ENCODE results near the gene TMEM61.

Gene TMEM61

GRCh38 chr1:54986533-54986932 is 6.1 kb downstream of the TMEM61 start:
- TF ChIP-seq, protein P1, sequence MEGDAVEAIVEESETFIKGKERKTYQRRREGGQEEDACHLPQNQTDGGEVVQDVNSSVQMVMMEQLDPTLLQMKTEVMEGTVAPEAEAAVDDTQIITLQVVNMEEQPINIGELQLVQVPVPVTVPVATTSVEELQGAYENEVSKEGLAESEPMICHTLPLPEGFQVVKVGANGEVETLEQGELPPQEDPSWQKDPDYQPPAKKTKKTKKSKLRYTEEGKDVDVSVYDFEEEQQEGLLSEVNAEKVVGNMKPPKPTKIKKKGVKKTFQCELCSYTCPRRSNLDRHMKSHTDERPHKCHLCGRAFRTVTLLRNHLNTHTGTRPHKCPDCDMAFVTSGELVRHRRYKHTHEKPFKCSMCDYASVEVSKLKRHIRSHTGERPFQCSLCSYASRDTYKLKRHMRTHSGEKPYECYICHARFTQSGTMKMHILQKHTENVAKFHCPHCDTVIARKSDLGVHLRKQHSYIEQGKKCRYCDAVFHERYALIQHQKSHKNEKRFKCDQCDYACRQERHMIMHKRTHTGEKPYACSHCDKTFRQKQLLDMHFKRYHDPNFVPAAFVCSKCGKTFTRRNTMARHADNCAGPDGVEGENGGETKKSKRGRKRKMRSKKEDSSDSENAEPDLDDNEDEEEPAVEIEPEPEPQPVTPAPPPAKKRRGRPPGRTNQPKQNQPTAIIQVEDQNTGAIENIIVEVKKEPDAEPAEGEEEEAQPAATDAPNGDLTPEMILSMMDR (IDR thresholded peaks at IDR 0.05; ENCODE audit: insufficient read depth, low read length, poor library complexity, severe bottlenecking): no peak
- no peak overlapping the region for H3K4me3 ChIP-seq (replicated peaks; ENCODE audit: low read depth, low read length)
- no peaks in the 10 kb centered on the region; the same call in 1 of the 2 replicates for H3K27me3 ChIP-seq (replicated peaks; ENCODE audit: control insufficient read depth, insufficient read depth, low read length)
- H3K36me3 ChIP-seq (ENCODE audit: control insufficient read depth, insufficient read depth, low read length): no peaks in the 10 kb centered on the region
- DNase-seq (ENCODE audit: extremely low read depth, insufficient read length): no peak

GRCh38 chr1:54987427-54987826 is 7.0 kb downstream of the TMEM61 start:
- H3K4me3 ChIP-seq (replicated peaks; ENCODE audit: low read depth, low read length): no peak overlapping the region
- no peaks in the 10 kb centered on the region for H3K27me3 ChIP-seq (replicated peaks; ENCODE audit: control insufficient read depth, insufficient read depth, low read length)
- no peak for DNase-seq (ENCODE audit: extremely low read depth, insufficient read length)
- TF ChIP-seq, protein P1 (IDR thresholded peaks at IDR 0.05; ENCODE audit: insufficient read depth, low read length, poor library complexity, severe bottlenecking): no peak
- H3K36me3 ChIP-seq (ENCODE audit: control insufficient read depth, insufficient read depth, low read length): no peaks in the 10 kb centered on the region

GRCh38 chr1:54987919-54988705 is 7.7 kb downstream of the TMEM61 start:
- Histone ChIP-seq H3K27me3 (replicated peaks; ENCODE audit: control insufficient read depth, insufficient read depth, low read length) (no peaks in the 10 kb centered on the region), H3K36me3 (ENCODE audit: control insufficient read depth, insufficient read depth, low read length) (no peaks in the 10 kb centered on the region), H3K4me3 (replicated peaks; ENCODE audit: low read depth, low read length) (no peak overlapping the region)
- no peak for DNase-seq (ENCODE audit: extremely low read depth, insufficient read length)
- TF ChIP-seq, protein P1 (IDR thresholded peaks at IDR 0.05; ENCODE audit: insufficient read depth, low read length, poor library complexity, severe bottlenecking): no peak

DNA sequence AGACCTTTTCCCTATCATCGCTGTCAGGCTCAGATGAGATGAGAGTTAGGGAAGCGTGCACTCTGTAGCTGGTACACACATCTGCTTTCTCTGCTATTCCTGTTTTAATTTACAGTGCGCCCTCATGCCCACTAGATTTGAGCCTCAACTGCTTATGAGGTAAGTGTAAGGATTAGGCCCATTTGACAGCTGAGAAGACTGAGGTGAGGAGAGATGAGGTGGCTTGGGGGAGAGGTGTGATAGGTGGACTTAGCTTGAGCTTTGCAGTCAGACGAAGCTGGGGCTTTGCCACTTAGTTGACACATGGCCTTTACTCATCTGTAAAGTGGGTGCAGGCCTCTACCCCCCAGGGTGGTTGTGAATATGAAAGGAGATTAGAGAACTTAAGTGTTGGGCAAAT is 8.5 kb downstream of the TMEM61 start:
- Histone ChIP-seq H3K36me3 (ENCODE audit: control insufficient read depth, insufficient read depth, low read length) (no peaks in the 10 kb centered on the region), H3K4me3 (replicated peaks; ENCODE audit: low read depth, low read length) (no peak overlapping the region), H3K27me3 (replicated peaks; ENCODE audit: control insufficient read depth, insufficient read depth, low read length) (no peaks in the 10 kb centered on the region)
- TF ChIP-seq, protein P1 (IDR thresholded peaks at IDR 0.05; ENCODE audit: insufficient read depth, low read length, poor library complexity, severe bottlenecking): no peak
- DNase-seq (ENCODE audit: extremely low read depth, insufficient read length): no peak

DNA sequence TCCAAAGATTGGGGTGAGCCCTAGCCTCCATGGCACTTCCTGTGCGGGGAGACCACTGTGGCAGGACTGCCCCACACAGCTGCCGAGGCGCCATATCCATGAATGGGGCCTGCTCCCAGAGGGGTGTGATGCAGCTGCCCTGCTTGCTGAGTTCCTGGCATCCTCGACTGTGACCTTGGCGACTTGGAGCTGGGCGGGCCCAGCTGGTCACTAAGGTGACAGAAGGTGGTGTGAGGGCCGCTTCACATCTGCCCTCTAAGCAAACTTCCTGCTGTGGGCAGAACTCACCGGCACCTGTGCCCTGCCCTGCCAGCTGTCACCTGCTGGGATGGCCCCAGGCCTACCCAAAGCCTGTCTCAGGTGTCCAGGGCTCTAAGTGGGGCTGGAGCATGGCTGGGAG is 9.0 kb downstream of the TMEM61 start:
- DNase-seq (ENCODE audit: extremely low read depth, insufficient read length): no peak
- Histone ChIP-seq H3K4me3 (replicated peaks; ENCODE audit: low read depth, low read length) (no peak overlapping the region), H3K36me3 (ENCODE audit: control insufficient read depth, insufficient read depth, low read length) (no peaks in the 10 kb centered on the region), H3K27me3 (replicated peaks; ENCODE audit: control insufficient read depth, insufficient read depth, low read length) (no peaks in the 10 kb centered on the region; the same call in 1 of the 2 replicates)
- TF ChIP-seq, protein P1 (IDR thresholded peaks at IDR 0.05; ENCODE audit: insufficient read depth, low read length, poor library complexity, severe bottlenecking): no peak

Measured in GM06990 (cell line).